ENCODE results near the gene SSTR5. TPM values are rescaled to one million over a fixed set of nuclear protein-coding genes. Genes with fewer than 3 reads are reported as not detected.

The SSTR5 gene
- total RNA-seq, 1 donor from 2014 or later = 1.3 TPM

- Mint-ChIP-seq H3K9me3 (ENCODE audit: unreplicated experiment) (peaks cover 14% of the 10 kb centered on the region), H3K27me3 (ENCODE audit: unreplicated experiment) (peaks cover 8% of the 10 kb centered on the region), H3K27ac (ENCODE audit: unreplicated experiment) (no peak overlapping the region), H3K36me3 (ENCODE audit: unreplicated experiment) (no peaks in the 10 kb centered on the region), H3K4me1 (ENCODE audit: low read depth, unreplicated experiment) (peaks cover 10% of the 10 kb centered on the region), H3K4me3 (ENCODE audit: unreplicated experiment) (no peak overlapping the region)
- DNase-seq = peak; percentile 26
- no peak for TF ChIP-seq CTCF (IDR thresholded peaks at IDR 0.05; ENCODE audit: partially characterized antibody, unreplicated experiment)
These were observed 5.5 kb downstream of the SSTR5 start for GRCh38 chr16:1077877-1078578.

GRCh38 chr16:1078579-1079021 lies 6.1 kb downstream of the SSTR5 start:
- peaks cover 14% of the 10 kb centered on the region for H3K9me3 Mint-ChIP-seq (ENCODE audit: unreplicated experiment)
- no peak for TF ChIP-seq CTCF (IDR thresholded peaks at IDR 0.05; ENCODE audit: partially characterized antibody, unreplicated experiment)

GRCh38 chr16:1079341-1079740 lies 6.8 kb downstream of the SSTR5 start:
- no peak for DNase-seq
- Mint-ChIP-seq H3K4me1 (ENCODE audit: low read depth, unreplicated experiment) (peaks cover 10% of the 10 kb centered on the region), H3K27ac (ENCODE audit: unreplicated experiment) (no peak overlapping the region), H3K9me3 (ENCODE audit: unreplicated experiment) (peaks cover 14% of the 10 kb centered on the region), H3K4me3 (ENCODE audit: unreplicated experiment) (no peak overlapping the region), H3K36me3 (ENCODE audit: unreplicated experiment) (no peaks in the 10 kb centered on the region), H3K27me3 (ENCODE audit: unreplicated experiment) (peaks cover 8% of the 10 kb centered on the region)
- TF ChIP-seq CTCF (IDR thresholded peaks at IDR 0.05; ENCODE audit: partially characterized antibody, unreplicated experiment) = no peak

More at GRCh38 chr16:1078579-1079021, 6.1 kb downstream of the SSTR5 start:
- Mint-ChIP-seq H3K27me3 (ENCODE audit: unreplicated experiment) (peaks cover 8% of the 10 kb centered on the region), H3K27ac (ENCODE audit: unreplicated experiment) (peak overlapping the region; percentile 78), H3K4me1 (ENCODE audit: low read depth, unreplicated experiment) (peaks cover 10% of the 10 kb centered on the region), H3K4me3 (ENCODE audit: unreplicated experiment) (no peak overlapping the region), H3K36me3 (ENCODE audit: unreplicated experiment) (no peaks in the 10 kb centered on the region)
- DNase-seq = peak; percentile 70

- Mint-ChIP-seq H3K27me3 (ENCODE audit: unreplicated experiment) (peaks cover 8% of the 10 kb centered on the region), H3K9me3 (ENCODE audit: unreplicated experiment) (peaks cover 14% of the 10 kb centered on the region), H3K36me3 (ENCODE audit: unreplicated experiment) (peaks cover under 1% of the 10 kb centered on the region)
These were observed 7.4 kb downstream of the SSTR5 start for GRCh38 chr16:1079786-1080525.

More at GRCh38 chr16:1079786-1080525, 7.4 kb downstream of the SSTR5 start:
- H3K4me3 Mint-ChIP-seq (ENCODE audit: unreplicated experiment) = no peak overlapping the region
- no peak overlapping the region for H3K27ac Mint-ChIP-seq (ENCODE audit: unreplicated experiment)
- TF ChIP-seq CTCF (IDR thresholded peaks at IDR 0.05; ENCODE audit: partially characterized antibody, unreplicated experiment) = no peak
- peak; percentile 29 for DNase-seq
- H3K4me1 Mint-ChIP-seq (ENCODE audit: low read depth, unreplicated experiment) = peaks cover 10% of the 10 kb centered on the region
